Measurements from ENCODE around the gene USP6NL. TPM values are rescaled to one million over a fixed set of nuclear protein-coding genes. Genes with fewer than 3 reads are reported as not detected.
A peak's percentile ranks its signal among the peaks of the same experiment; 100 is the strongest.

USP6NL gene
- total and polyA plus RNA-seq, 9 of the 15 experiments (the other 6 are each of a cell fraction or from before 2014, with no cell fraction given): 3.2 to 26.6 (median 19.8) TPM

GRCh38 chr10:11424456-11425295 lies 186.8 kb downstream of the USP6NL start (continued):
- peak; percentile 85 for TF ChIP-seq CTCFL (IDR thresholded peaks at IDR 0.05; ENCODE audit: borderline replicate concordance, insufficient read depth, low read depth, low read length, poor library complexity, severe bottlenecking)
- TF ChIP-seq CBX3 (IDR thresholded peaks at IDR 0.05; ENCODE audit: borderline replicate concordance in 1 of 2, low read length in 2 of 2): no peak
- TF ChIP-seq PREB (CRISPR knock-in tag; IDR thresholded peaks at IDR 0.05): no peak
- no peak for TF ChIP-seq ZBTB7A (IDR thresholded peaks at IDR 0.05; ENCODE audit: borderline replicate concordance, control insufficient read depth, low read depth, low read length)
- no peak for TF ChIP-seq NFIC (IDR thresholded peaks at IDR 0.05)
- no peak for TF ChIP-seq POLR2AphosphoS5 (IDR thresholded peaks at IDR 0.05; ENCODE audit: control insufficient read depth, insufficient read depth, low read depth, low read length)
- peak; percentile 46; the same call in 1 of the 2 replicates for TF ChIP-seq STAG1 (CRISPR knock-in tag; IDR thresholded peaks at IDR 0.05; ENCODE audit: borderline replicate concordance)
- TF ChIP-seq ZNF23 (CRISPR knock-in tag; IDR thresholded peaks at IDR 0.05): no peak
- no peak for TF ChIP-seq ADNP (tag; IDR thresholded peaks at IDR 0.05)
- no peak for TF ChIP-seq FOXM1 (IDR thresholded peaks at IDR 0.05; ENCODE audit: low read depth)
- no peak for TF ChIP-seq FOXM1 (CRISPR knock-in tag; IDR thresholded peaks at IDR 0.05; ENCODE audit: low read depth)
- TF ChIP-seq BRD4 (IDR thresholded peaks at IDR 0.05): no peak
- no peak for TF ChIP-seq NCOA1 (IDR thresholded peaks at IDR 0.05; ENCODE audit: low read depth)
- no peak for TF ChIP-seq IFI16 (CRISPR knock-in tag; IDR thresholded peaks at IDR 0.05)
- no peak for TF ChIP-seq MYC (IDR thresholded peaks at IDR 0.05; ENCODE audit: low read depth, low read length)
- no peak for TF ChIP-seq MYC (CRISPR knock-in tag; IDR thresholded peaks at IDR 0.05; ENCODE audit: borderline replicate concordance, low read depth)
- peak in 1 of 2 experiments; percentile 53; a peak in 2 of 4 replicates for TF ChIP-seq RCOR1 (IDR thresholded peaks at IDR 0.05; ENCODE audit: borderline replicate concordance in 1 of 2, low read depth in 2 of 2, low read length in 2 of 2)
- TF ChIP-seq PCBP1 (IDR thresholded peaks at IDR 0.05; ENCODE audit: low read depth, low read length, poor library complexity, severe bottlenecking): no peak
